ENCODE results near the gene SPOCK1. TPM values are rescaled to one million over a fixed set of nuclear protein-coding genes. Genes with fewer than 3 reads are reported as not detected.
"Not testable (repeated sequence)": the region's sequence is repeated elsewhere in the genome, so short reads cannot be mapped to it uniquely, and the experiment has no call there.

Gene SPOCK1
- total RNA-seq (2012; rRNA removed): 30.1 and 38.5 TPM in 2 replicates

- Histone ChIP-seq H3K4me3 (ENCODE audit: low read length) (peak within 1 kb of the TSS; percentile 94), H3K36me3 (ENCODE audit: insufficient read depth, low read length) (no peaks in the 10 kb centered on the region), H3K9me3 (replicated peaks; ENCODE audit: low read length) (no peaks in the 10 kb centered on the region), H3K4me1 (ENCODE audit: control insufficient read depth, insufficient read depth, low read length) (peaks cover 24% of the 10 kb centered on the region), H3K9ac (ENCODE audit: low read depth, low read length) (peak within 1 kb of the TSS; percentile 88), H3K27me3 (ENCODE audit: control insufficient read depth, insufficient read depth, low read length) (peaks cover 4% of the 10 kb centered on the region), H3K4me2 (ENCODE audit: low read length) (peak within 1 kb of the TSS; percentile 92)
Measured at GRCh38 chr5:137498736-137499505, at the start of gene SPOCK1. Gene SPOCK1 (minus strand): TSS chr5:137499326.

GRCh38 chr5:137545956-137546355, 46.8 kb upstream of the SPOCK1 start:
- Histone ChIP-seq H3K27me3 (ENCODE audit: control insufficient read depth, insufficient read depth, low read length) (peaks cover 14% of the 10 kb centered on the region), H3K4me1 (ENCODE audit: control insufficient read depth, insufficient read depth, low read length) (peaks cover 5% of the 10 kb centered on the region), H3K4me3 (ENCODE audit: low read length) (no peak overlapping the region), H3K36me3 (ENCODE audit: insufficient read depth, low read length) (no peaks in the 10 kb centered on the region), H3K9me3 (replicated peaks; ENCODE audit: low read length) (no peaks in the 10 kb centered on the region), H3K4me2 (ENCODE audit: low read length) (no peak overlapping the region), H3K9ac (ENCODE audit: low read depth, low read length) (no peak overlapping the region)

GRCh38 chr5:137535449-137535848, 36.3 kb upstream of the SPOCK1 start:
- H3K9me3 ChIP-seq (replicated peaks; ENCODE audit: low read length); H3K4me2 ChIP-seq (ENCODE audit: low read length); H3K4me3 ChIP-seq (ENCODE audit: low read length); H3K36me3 ChIP-seq (ENCODE audit: insufficient read depth, low read length); H3K4me1 ChIP-seq (ENCODE audit: control insufficient read depth, insufficient read depth, low read length); H3K9ac ChIP-seq (ENCODE audit: low read depth, low read length): not testable (repeated sequence)
- H3K27me3 ChIP-seq (ENCODE audit: control insufficient read depth, insufficient read depth, low read length): peaks cover 32% of the 10 kb centered on the region

DNA sequence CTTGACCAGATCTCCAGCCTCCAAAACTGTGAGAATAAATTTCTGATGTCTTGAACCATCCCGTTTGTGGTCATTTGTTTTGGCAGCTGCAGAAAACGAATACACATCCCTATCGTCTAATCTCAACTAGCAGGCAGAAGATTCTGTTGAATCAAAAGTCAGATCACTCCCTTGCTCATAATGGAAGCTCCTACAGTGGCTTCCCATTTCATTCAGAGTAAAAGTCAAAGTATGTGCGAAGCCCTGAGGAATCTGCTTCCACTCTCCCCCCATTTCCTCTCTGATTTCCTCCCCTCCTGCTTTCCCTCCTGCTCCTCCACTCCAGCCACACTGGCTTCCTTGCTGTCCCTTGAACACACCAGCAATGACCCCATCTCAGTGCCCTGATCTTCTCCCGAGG, 34.8 kb upstream of the SPOCK1 start:
- no peak overlapping the region for H3K9ac ChIP-seq (ENCODE audit: low read depth, low read length)
- no peaks in the 10 kb centered on the region for H3K9me3 ChIP-seq (replicated peaks; ENCODE audit: low read length)
- H3K27me3 ChIP-seq (ENCODE audit: control insufficient read depth, insufficient read depth, low read length): peaks cover 35% of the 10 kb centered on the region
- no peaks in the 10 kb centered on the region for H3K4me1 ChIP-seq (ENCODE audit: control insufficient read depth, insufficient read depth, low read length)
- no peak overlapping the region for H3K4me2 ChIP-seq (ENCODE audit: low read length)
- no peaks in the 10 kb centered on the region for H3K36me3 ChIP-seq (ENCODE audit: insufficient read depth, low read length)
- no peak overlapping the region for H3K4me3 ChIP-seq (ENCODE audit: low read length)

- H3K36me3 ChIP-seq (ENCODE audit: insufficient read depth, low read length): no peaks in the 10 kb centered on the region
- no peak overlapping the region for H3K9ac ChIP-seq (ENCODE audit: low read depth, low read length)
Measured at GRCh38 chr5:137531266-137531665, 32.1 kb upstream of the SPOCK1 start.

GRCh38 chr5:137521246-137521645, 22.1 kb upstream of the SPOCK1 start:
- Histone ChIP-seq H3K4me2 (ENCODE audit: low read length) (no peak overlapping the region), H3K27me3 (ENCODE audit: control insufficient read depth, insufficient read depth, low read length) (peaks cover 21% of the 10 kb centered on the region), H3K4me3 (ENCODE audit: low read length) (no peak overlapping the region), H3K4me1 (ENCODE audit: control insufficient read depth, insufficient read depth, low read length) (no peaks in the 10 kb centered on the region), H3K36me3 (ENCODE audit: insufficient read depth, low read length) (no peaks in the 10 kb centered on the region), H3K9ac (ENCODE audit: low read depth, low read length) (no peak overlapping the region), H3K9me3 (replicated peaks; ENCODE audit: low read length) (no peaks in the 10 kb centered on the region)

More at GRCh38 chr5:137531266-137531665, 32.1 kb upstream of the SPOCK1 start:
- Histone ChIP-seq H3K9me3 (replicated peaks; ENCODE audit: low read length) (no peaks in the 10 kb centered on the region), H3K4me3 (ENCODE audit: low read length) (no peak overlapping the region), H3K4me1 (ENCODE audit: control insufficient read depth, insufficient read depth, low read length) (no peaks in the 10 kb centered on the region), H3K4me2 (ENCODE audit: low read length) (no peak overlapping the region), H3K27me3 (ENCODE audit: control insufficient read depth, insufficient read depth, low read length) (peaks cover 35% of the 10 kb centered on the region)

GRCh38 chr5:137516961-137517360, 17.8 kb upstream of the SPOCK1 start:
- Histone ChIP-seq H3K4me1 (ENCODE audit: control insufficient read depth, insufficient read depth, low read length) (no peaks in the 10 kb centered on the region), H3K27me3 (ENCODE audit: control insufficient read depth, insufficient read depth, low read length) (peaks cover 36% of the 10 kb centered on the region), H3K9ac (ENCODE audit: low read depth, low read length) (no peak overlapping the region)

DNA sequence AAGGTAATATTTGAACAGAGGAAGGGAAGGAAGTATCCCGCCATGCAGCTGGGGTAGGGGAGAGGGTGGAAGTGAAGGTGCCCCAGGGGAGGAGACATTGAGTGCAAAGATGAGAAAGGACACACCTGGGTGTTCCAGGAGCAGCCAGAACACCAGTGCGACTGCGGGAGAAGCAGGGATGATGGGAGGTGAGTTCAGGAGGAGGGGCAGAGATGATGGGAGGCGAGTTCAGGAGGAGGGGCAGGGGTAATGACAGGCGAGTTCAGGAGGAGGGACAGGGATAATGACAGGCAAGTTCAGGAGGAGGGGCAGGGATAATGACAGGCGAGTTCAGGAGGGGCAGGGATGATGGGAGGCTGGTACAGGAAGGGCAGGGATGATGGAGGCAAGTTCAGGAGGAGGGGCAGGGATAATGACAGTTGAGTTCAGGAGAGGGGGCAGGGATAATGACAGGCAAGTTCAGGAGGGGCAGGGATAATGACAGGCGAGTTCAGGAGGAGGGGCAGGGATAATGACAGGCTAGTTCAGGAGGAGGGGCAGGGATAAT, 17.2 kb upstream of the SPOCK1 start:
- Histone ChIP-seq H3K36me3 (ENCODE audit: insufficient read depth, low read length) (no peaks in the 10 kb centered on the region), H3K9ac (ENCODE audit: low read depth, low read length) (no peak overlapping the region), H3K9me3 (replicated peaks; ENCODE audit: low read length) (no peaks in the 10 kb centered on the region), H3K4me2 (ENCODE audit: low read length) (no peak overlapping the region), H3K4me3 (ENCODE audit: low read length) (no peak overlapping the region), H3K4me1 (ENCODE audit: control insufficient read depth, insufficient read depth, low read length) (no peaks in the 10 kb centered on the region), H3K27me3 (ENCODE audit: control insufficient read depth, insufficient read depth, low read length) (peaks cover 42% of the 10 kb centered on the region)

More at GRCh38 chr5:137516961-137517360, 17.8 kb upstream of the SPOCK1 start:
- Histone ChIP-seq H3K36me3 (ENCODE audit: insufficient read depth, low read length) (no peaks in the 10 kb centered on the region), H3K4me3 (ENCODE audit: low read length) (no peak overlapping the region), H3K4me2 (ENCODE audit: low read length) (no peak overlapping the region), H3K9me3 (replicated peaks; ENCODE audit: low read length) (no peaks in the 10 kb centered on the region)

DNA sequence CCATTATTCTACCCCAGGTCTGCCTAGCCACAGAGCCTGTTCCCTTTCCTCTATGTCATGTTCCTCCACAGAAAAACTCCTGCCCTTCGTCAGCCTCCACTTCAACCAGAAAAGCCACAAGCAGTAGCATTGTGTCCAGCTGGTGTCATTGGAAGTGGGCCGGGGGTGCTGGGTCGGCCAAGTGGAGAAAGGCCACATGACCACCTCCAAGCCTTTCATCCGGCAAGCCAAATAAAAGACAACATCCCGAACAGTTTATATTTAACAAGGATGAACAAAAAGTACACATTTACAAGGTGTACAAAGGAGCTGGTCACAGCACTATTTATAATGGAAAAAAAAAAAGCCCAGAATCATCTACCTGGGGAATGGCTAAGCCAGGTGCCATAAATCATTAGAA, 16.1 kb upstream of the SPOCK1 start:
- H3K4me3 ChIP-seq (ENCODE audit: low read length): no peak overlapping the region
- no peaks in the 10 kb centered on the region for H3K4me1 ChIP-seq (ENCODE audit: control insufficient read depth, insufficient read depth, low read length)
- H3K9ac ChIP-seq (ENCODE audit: low read depth, low read length): no peak overlapping the region
- no peaks in the 10 kb centered on the region for H3K36me3 ChIP-seq (ENCODE audit: insufficient read depth, low read length)
- H3K9me3 ChIP-seq (replicated peaks; ENCODE audit: low read length): no peaks in the 10 kb centered on the region
- peaks cover 47% of the 10 kb centered on the region for H3K27me3 ChIP-seq (ENCODE audit: control insufficient read depth, insufficient read depth, low read length)
- no peak overlapping the region for H3K4me2 ChIP-seq (ENCODE audit: low read length)

DNA sequence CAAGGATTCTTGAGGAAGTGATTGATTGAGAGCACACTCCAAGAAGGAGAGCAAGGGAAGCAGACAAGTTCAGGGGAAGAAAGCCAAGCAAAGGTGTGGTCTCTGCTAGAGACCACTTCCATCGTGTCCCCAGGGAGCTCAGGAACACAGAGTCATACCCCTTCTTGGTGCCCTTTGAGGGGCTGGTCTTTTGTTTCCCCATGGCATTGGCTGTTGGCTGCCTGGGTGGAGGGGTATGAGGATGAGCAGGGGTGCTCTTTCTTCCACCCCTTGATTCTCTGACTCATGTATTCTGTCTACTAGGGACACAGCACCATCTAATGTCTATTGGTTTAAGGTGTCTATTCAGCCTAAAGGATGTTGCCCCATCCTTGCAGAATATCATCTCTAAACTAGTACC, 11.5 kb upstream of the SPOCK1 start:
- Histone ChIP-seq H3K9me3 (replicated peaks; ENCODE audit: low read length) (no peaks in the 10 kb centered on the region), H3K4me3 (ENCODE audit: low read length) (no peak overlapping the region), H3K27me3 (ENCODE audit: control insufficient read depth, insufficient read depth, low read length) (peaks cover 33% of the 10 kb centered on the region), H3K4me1 (ENCODE audit: control insufficient read depth, insufficient read depth, low read length) (no peaks in the 10 kb centered on the region), H3K4me2 (ENCODE audit: low read length) (no peak overlapping the region), H3K36me3 (ENCODE audit: insufficient read depth, low read length) (no peaks in the 10 kb centered on the region), H3K9ac (ENCODE audit: low read depth, low read length) (no peak overlapping the region)

DNA sequence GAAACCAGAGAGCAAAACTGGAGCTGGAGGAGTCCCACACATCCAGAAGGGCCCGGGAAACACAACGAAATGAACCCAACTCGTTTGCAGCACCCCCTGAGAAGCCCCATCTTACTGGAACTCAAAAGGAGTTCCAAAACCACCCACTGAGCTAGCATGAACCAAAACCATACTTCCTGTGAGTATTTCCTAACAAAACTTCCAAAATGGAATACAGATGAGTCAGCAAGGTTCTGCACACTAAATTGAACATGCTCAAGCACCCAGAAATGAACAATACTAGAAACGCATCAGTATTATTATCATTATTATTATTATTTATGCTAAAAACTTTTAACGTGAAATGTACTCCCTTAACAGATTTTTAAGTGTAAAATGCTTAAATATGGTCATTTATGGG, 8.0 kb upstream of the SPOCK1 start:
- no peaks in the 10 kb centered on the region for H3K9me3 ChIP-seq (replicated peaks; ENCODE audit: low read length)
- no peak overlapping the region for H3K9ac ChIP-seq (ENCODE audit: low read depth, low read length)
- H3K36me3 ChIP-seq (ENCODE audit: insufficient read depth, low read length): no peaks in the 10 kb centered on the region
- H3K4me2 ChIP-seq (ENCODE audit: low read length): no peak overlapping the region
- H3K4me3 ChIP-seq (ENCODE audit: low read length): no peak overlapping the region
- H3K27me3 ChIP-seq (ENCODE audit: control insufficient read depth, insufficient read depth, low read length): peaks cover 21% of the 10 kb centered on the region
- peaks cover 2% of the 10 kb centered on the region for H3K4me1 ChIP-seq (ENCODE audit: control insufficient read depth, insufficient read depth, low read length)

DNA sequence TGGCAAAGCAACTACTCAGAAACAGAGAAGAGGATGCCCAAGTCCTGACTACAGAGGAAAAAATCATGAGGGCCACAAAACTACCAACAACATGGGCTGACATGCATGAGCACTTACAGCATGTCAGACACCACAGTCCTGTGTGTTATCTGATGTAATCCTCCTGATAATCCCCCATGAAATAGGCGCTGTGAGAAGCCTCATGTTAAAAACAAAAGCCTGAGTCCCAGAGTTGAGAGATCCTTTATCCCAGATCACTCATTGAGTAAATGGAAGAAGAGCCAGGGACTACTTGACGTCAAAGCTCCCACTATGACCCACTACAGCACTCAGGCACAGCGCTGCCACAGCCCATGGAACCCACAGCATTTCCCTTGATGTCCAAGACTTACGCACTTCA, 7.2 kb upstream of the SPOCK1 start:
- Histone ChIP-seq H3K4me1 (ENCODE audit: control insufficient read depth, insufficient read depth, low read length) (peaks cover 5% of the 10 kb centered on the region), H3K36me3 (ENCODE audit: insufficient read depth, low read length) (no peaks in the 10 kb centered on the region), H3K4me3 (ENCODE audit: low read length) (no peak overlapping the region), H3K9me3 (replicated peaks; ENCODE audit: low read length) (no peaks in the 10 kb centered on the region), H3K9ac (ENCODE audit: low read depth, low read length) (no peak overlapping the region), H3K27me3 (ENCODE audit: control insufficient read depth, insufficient read depth, low read length) (peaks cover 12% of the 10 kb centered on the region), H3K4me2 (ENCODE audit: low read length) (no peak overlapping the region)
